COLO829 (cell line): ENCODE data around the gene HOXA13.

Source experiments
- DNase-seq: peaks from one replicate; pipeline ENCODE4 v3.0.0; 2012; ENCODE audit warnings: low spot score

The HOXA13 gene

DNA sequence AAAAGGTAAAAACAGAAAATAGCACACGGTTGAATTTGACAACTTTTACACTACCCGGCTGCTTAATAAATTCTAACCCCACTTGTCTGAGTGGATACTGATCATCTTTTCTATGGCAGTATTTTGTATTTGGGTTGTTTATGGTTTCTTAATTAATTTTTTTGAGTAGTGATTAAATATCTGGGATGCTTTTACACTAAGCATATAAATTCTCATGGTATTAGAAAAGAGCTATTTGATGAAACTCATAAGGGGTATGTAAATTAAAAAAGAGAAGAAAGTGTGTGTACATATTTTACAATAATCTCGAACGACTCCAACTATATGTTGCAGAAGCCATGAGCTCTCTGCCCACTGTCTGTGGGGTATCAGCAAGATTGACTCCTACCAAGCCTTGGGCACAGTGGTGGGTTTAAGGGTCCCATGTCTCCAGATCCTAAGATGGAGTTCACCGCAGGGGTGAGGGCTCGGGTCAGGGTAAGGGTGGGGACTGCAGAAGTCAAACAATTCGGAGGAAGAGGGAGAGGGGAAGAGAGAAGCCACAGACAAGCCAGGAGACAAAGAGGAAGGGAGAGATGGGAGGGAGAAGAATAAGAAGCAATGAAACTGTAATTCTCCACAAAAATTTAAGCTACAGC lies 7.6 kb upstream of the HOXA13 start:
- DNase-seq: no peak

DNA sequence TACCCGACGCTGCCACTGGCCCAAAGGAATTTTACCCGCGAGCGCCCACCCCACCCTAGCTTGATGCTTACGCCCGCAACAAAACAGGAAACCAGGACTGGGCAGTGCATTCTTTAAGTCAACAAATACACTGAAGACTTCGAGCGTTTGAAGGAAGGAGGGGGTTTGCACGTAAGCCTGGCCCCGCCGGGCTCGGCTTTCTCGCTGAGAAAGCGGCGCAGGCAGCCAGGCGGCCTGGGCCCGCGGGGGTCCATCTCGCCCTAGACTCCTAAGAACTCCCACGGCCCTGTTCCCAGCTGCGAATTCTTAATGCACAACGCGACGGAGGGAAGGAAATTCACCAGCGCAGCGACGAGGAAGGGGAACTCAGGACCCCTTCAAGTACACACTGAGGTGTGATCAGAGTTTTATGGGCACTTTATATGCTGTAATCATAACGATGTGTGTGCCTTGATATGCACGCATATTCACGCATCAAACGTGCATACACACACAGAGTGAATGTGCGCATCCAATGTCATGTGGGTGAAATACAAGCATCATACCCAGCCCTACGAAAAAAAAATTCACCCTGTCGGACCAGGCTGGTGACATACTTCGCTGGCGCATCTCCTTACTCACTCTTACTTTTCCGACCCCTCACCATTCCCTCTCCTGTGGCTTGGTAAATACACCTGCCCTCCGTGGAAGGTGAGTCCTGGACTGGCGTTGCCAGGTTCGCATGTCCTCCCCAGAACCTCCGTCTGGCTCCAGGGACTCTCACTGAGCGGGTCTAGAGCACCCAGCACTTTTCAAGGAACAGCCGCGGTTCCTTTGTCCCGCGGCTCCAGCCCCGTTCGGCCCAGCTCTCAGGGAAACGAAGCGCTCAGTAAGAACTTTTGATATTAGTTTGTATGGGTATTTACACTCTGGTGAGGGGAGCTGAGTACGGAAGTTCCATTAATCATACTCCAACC lies 5.7 kb upstream of the HOXA13 start:
- DNase-seq: no peak

DNA sequence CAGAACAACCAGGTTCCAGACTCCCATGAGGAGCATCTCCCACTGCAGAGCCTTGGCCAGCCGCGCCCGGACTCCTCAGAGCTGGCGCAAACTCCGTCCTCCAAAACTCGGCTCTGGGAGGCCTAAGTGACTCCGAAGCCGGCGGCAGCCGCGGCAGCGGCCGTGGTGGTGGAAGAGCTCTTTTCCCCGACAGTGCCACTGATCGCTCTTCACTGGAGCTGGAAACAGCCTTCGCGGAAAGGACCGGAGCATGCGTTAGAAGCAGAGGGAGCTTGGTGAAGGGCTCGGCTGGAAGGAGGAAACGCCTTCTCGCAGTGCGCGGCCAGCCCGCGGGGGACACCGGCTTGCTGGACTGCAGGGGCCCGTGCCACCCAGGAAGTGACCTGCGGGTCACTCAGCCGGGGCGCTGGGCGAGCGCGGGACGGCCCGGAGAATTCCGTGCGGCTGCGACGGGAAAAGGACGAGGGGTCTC lies 5.0 kb upstream of the HOXA13 start:
- no peak for DNase-seq

DNA sequence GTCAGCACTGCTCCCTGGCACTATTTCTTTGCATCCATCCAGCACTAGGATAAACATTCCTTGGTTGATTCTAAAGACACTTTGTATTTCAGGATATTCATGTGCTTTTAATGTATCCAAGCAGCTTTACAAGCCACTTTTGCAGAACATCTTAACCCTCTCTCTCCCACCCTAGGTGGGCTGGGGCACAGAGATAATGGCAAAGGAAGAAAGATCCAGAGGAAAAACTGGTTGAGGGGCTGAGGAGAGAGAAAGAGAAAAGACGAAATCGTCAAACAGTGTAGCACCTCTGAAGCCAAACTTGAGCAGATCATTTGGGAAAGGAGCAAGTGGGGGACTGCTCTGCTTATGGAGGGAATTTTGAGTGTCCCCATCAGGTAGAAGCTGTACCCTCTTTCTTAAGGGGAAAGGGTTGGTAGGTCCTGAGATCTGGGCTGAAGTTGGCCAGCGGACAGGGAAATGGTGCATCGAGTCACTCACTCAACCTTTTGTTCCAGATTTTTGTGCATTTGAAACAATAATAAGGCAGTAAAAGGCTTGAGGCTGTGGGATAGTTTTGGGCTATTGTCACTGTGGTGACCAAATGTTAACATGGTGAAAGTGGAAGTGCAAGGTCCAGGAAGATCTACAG lies 4.2 kb upstream of the HOXA13 start:
- DNase-seq: no peak

DNA sequence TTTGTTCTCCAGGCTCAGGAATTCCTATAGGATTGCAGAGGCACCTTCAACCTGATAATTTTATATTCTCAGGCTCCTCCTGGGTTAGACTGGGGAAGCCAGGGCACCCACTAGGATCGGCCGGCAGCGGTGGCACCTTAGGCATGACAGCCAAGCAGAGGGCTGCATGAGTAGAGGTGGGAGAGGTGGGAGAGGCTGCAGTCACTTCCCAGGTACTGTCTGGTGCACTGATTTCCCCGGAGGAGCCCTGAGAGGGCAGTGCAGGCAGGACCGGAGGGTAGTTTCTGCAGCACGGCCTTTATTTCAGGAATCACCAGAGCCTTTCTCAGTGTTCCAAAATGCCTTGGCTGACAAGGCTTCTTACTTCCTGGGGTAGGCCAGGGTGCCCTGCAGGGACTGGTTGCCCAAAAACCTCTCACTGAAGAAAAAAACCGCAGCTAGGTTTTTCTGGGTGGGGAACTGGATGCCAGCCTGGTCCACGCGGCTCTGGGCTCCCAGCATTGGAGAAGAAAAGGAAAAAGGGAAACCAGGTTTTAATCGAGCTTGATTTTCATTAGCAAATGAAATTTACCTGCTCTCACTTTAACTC lies 3.6 kb upstream of the HOXA13 start:
- no peak for DNase-seq

DNA sequence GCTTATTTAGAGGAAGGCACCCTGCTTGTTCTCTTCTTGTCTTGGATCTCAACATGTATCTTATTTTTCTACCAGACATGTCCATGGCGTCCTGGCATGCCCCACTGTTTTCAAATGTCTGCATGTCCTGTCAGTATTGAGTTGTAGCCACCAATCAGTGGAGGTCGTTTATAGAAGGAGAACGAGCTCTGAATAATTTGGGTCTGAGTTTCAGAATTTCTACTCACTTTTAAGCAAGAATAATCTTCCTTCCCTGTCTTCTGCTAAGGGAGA lies 2.9 kb upstream of the HOXA13 start:
- no peak for DNase-seq

DNA sequence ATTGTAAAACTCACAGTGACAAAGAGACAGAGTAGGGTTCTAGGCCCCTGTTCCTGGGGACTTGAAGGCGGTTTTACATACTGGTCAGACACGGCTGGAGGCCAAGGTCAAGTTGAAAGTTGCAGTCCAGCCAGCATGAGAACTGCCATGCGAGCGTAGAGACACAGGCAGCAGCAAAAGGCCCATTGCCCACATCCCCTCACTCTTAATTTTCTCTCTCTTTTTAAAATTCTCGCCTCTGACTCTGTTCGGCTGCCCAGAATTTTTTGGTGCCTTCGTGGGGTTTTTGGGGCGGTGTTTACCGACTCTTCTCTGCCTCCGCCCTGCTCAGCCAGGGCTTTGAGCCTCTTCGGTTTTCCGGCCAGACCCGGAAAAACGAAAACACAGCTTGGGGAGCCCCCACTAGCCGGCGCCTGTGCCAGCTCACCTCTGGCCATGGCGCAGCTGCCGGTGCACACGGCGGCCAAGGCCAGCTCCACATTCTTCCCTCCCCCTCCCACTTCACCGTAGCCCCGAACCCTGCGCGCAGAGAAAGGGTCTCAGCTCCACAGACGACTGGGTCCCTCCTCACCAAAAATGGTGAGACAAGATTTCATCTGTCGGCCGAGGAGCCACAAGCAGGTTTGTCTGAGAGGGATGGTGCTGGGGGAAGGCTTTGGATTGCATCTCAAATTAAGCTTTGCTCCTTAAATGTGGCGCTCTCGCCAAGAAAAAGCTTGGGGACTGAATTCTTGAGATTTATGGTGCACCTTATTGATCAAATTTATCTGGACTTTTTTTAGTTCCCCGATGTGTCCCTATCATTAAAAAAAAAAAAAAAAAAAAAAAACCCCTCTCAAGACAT lies 2.3 kb upstream of the HOXA13 start:
- DNase-seq: no peak

DNA sequence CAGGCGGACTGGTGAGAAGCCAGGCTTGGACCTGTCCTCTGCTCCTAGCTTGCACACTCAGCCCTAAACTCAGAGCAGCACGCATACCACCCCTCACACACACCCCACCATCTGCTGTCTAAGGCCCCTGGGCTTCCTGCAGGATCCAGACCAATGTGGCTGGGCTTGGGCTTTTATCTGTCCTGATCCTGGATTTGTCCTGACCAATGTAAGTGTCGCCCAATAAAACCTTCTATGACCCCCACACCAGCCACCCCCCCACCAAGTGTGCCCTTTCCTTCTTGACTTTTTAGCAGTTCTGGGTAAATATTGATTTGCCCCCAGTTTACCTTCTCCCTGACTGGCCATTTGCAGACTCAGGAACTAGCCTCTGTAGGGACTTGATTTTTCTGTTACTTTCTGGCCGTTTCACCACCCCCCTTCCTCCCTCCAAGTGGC lies 1.7 kb upstream of the HOXA13 start:
- no peak for DNase-seq

DNA sequence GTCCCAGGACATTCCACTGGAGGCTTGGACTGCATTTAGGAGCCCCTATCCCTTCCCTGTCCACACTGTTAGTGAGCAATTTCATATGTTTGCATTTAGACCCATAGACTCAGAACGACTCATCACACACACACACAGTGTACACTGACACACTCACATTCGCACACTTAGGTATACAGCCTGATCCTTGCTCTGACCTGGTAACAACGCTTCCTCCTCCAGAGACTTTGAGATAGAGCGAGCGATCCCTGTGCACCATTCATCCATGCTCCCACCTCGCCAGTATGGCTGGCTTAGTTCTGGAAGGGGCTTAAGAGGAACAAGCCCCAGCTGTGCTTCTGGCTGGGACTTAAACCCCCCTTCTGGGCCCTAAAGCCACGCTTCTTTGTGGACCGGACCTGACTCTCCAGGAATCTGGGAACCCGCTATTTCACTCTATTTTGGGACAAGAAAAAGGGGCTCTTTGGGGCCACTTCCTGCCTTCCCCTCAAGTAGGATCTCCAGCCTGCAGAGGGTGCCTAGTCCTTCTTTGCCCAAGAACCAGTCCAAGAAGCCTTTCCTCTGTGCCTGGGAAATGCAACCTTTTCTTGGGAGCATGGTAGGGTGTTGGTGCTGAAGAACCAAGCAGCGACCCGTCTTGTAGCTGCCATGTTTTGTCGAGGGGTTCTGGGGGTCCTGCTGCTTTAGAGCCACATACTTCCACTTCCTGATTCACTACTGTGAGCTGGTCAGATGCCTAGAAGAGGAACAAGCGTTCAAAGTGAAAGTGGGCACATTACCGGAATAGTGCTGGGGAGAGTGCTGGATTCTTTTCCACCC lies 1.1 kb upstream of the HOXA13 start:
- no peak for DNase-seq

DNA sequence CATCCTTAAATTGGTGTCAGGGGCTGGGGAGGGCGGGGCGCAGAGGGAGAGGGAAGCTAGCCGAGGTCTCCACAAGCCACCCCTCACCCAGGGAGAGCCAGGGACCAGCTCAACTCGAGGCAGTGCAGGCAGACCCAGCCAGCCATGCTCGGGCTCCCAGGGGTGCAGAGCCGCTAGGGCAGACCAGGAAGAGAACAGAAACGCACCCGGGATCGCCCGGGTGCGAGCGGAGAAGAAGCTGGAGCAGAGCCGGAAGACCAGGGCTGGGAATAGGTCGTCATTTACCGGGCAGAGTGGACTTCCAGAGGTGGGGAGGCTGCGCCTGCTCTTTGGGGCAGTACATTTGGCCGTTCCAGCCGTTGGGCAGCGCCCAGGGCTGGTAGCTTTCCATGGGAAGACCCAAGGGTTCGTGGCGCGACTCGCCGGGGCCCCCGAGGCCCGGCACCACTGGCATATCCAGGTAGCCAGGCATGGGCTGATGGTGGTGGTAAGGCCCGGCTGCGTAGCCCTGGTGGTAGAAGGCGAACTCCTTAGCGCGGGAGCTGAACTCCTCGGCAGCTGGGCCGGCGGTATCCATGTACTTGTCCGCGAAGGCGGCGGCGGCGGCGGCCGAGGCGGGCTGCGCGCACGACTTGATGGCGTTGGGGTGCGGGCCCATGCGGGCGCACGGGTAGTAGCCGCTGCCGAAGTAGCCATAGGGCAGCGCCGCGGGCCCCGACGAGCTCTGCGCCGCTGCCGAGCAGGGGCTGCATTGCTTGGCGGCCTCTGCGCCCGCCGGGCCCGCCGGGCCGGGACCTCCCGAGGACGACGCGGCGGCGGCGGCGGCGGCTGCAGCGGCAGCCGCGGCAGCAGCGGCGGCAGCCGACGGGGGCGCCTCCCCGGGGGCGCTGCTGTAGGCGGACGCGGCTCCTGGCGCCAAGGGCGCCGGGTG lies 755 bp downstream of the HOXA13 start:
- no peak for DNase-seq

DNA sequence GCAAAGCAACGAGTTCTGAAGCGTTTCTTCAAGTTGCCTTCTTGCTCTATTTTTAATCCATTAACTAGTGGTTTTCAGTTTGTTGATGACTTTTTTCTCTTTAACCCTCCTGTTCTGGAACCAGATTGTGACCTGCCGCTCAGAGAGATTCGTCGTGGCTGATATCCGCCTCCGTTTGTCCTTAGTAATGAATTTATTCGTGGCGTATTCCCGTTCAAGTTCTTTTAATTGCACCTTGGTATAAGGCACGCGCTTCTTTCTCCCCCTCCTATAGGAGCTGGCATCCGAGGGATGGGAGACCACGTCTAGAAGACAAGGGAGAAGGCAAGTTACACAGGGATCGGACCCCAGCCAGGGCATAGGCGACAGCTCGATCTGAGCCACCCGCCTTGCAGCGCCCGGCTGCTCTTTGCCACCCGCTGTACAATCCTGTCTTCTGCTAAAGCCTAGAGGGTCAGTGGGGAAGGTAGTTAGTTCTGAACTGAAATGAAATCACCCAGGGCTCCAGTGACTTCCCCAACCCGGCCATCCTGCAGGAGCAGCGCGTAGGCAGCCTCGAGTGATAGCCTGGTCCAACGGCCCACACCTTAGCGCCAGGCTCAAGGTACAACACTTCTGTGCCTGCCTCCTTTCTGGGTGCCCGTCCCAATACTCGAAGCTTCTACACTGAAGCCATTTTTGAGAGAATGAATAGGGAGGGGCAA lies 1.6 kb downstream of the HOXA13 start:
- DNase-seq: no peak

DNA sequence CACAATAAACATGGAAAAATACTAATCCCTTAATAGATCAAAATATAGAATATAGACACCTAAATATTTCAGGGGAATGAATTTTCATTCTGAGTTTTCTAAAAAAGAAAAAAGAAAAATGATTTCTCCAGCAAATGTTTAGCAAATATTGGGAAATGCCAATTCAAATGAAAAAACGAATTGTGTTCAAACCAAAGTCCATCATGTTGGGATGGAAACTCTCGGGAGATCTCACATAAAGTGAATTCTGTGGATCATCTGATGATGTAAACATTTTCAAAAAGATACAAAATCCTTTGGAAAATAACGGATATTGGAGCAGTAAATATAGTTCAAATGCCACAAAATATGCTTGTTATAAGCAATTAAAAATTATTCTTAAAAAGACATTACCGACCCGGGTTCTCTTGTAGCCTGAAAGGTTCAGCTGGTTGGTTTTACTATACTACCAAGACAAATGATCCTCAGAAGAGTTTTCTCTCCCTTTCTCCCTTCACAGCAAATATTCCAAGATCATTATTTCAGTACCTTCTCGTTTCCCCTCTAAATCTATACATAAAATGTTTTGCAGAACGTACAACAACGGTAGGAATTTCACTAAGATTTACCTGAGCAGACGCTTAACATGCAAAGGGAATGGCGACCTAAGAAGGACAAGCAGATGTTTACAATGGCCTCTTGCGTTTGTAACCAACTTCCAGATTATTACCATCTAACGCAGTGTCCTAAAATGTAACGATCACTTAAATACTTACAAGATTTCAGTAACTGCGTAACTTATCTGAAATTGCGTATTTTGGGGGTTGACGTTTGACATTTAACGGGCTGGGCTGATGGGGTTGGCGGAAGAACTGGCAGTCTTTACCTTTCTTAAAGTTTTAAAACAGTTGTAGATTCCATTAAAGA lies 2.5 kb downstream of the HOXA13 start:
- no peak for DNase-seq

DNA sequence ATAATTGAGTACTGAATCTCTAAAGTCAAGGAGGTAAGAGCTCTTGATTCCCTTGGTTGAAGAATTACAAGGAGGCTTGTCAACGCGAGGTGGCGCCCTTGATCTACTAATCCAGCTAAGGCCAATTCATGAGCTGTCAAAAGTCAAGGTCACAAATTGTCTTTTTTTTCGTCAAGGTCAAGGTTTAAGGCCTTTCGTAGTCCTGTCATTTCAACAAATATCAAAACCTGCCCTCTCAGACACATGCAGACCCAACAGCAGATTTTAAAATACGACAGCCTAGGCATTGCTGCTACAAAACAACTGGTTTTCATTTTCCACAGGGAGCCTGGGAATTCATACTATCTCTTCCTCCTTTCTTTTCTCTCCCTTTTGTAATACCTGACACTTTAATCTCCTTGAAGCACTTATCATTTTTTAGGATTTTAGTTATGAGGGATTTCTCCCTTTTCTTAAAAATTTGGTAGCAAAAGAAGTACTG lies 3.6 kb downstream of the HOXA13 start:
- DNase-seq: peak; percentile 75

DNA sequence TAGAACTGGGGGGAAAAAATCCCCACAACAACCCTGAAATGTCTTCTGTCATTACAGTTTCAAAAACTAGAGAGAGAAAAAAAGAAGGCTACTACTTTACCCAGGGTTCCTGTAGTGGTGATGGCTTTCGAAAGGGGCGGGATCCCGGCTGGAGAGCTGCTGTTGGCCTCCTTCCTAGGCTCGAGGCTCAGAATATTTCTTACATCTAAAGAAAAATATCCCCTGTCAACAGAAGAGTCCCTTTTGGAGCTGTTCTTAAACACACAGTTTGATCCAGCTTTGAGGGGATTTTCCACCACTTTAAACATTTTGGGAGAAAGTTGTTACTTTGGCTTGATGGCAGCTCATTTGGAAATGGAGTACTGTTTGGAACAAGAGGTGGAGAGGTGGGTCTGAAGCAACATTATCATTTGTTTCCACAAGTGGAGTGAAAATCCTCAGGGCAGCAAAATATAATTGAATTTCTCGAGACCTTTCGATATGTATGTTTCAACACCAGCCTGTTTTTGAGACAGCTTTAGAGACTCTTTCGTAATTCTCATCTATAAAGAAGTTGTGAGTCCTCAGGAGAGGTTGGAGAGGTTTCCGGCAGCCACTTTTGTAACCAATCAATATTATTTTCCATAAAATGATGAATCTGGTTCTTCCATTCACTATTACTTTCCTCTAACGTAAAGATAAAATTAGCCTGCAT lies 5.1 kb downstream of the HOXA13 start:
- no peak for DNase-seq

DNA sequence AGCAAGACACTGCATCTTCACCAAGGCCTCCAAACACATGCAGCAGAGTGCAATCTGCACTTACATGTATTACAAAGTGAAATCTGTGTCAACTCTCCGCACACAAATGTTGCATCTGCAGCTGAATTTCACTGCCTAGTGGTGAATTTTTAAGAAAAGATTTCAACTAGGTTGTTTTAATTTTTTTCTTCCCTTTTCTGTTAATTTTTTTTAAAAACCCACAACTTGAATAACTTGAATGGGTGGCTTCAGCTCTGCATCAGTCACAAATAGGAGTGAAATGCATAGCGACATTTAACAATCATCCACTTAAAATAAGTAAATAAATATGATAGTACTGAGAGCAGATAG lies 5.9 kb downstream of the HOXA13 start:
- DNase-seq: no peak

DNA sequence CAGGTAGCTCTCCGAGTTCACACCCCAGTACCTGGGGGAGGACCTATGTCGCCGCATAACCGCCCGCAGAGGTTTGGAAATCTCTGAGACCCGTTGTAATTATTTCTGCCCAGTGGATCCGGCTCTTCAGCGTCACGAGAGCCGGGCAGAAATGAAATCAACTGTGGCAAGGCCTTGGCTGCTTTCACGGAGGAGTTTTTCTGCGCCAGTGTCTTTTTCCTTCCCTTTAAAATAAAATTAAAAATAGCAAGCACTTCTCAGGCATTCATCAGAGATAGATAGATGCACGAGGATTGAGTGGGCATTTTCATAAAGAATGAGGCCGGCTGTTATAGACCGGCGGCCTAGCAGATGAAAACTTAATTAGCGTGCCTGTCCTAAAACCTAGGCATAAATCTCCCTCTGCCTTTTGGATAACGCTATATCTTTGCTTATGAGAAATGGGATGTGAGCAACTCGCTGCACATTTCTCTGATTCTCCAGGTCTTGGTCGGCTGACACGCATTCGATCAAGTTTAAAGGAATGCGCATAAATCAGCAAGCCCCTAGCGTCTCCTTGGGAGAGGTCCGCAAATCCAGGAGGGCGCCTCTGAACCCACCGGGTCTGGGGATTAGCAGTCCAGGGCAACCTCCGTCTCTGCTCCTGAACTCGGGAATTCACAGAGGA lies 6.4 kb downstream of the HOXA13 start:
- no peak for DNase-seq
